Heart left ventricle (tissue), 16 donors: Measurements from ENCODE around the gene MYMK. TPM values are rescaled to one million over a fixed set of nuclear protein-coding genes. Genes with fewer than 3 reads are reported as not detected.

Experiments used
- ATAC-seq, 4 donors: fragments of 200-7000 bp; cut with Tn5 transposase; one replicate each; pipeline ENCODE4 v1.9.1; 2020 to 2022; ENCODE audit warnings: moderate library complexity in 4 of 4, mild to moderate bottlenecking in 3 of 4, moderate number of reproducible peaks in 1 of 4
- DNase-seq, 5 donors: peaks; one replicate each; pipeline ENCODE4 v3.0.0-alpha.2; 2020
- H3K27ac ChIP-seq, 12 donors: fragments of 200-600 bp; sonication (generic) in 4 of 12; one replicate each; pipeline versions ENCODE4 v1.5.0 to v1.8.0; 2016 to 2022; ENCODE audit warnings: mild to moderate bottlenecking in 2 of 12
- H3K27me3 ChIP-seq, 9 donors: fragments of 200-600 bp; sonication (generic) in 2 of 9; one replicate each; pipeline versions ENCODE4 v1.5.1 to v1.8.0; 2016 to 2022; ENCODE audit warnings: mild to moderate bottlenecking in 3 of 9
- H3K36me3 ChIP-seq, 9 donors: fragments of 200-600 bp; sonication (generic) in 2 of 9; one replicate each; pipeline versions ENCODE4 v1.5.0 to v1.8.0; 2018 to 2022; ENCODE audit warnings: mild to moderate bottlenecking in 2 of 9
- H3K4me1 ChIP-seq, 12 donors: fragments of 200-600 bp; sonication (generic) in 4 of 12; one replicate each; pipeline versions ENCODE4 v1.5.0 to v1.8.0; 2016 to 2022; ENCODE audit warnings: mild to moderate bottlenecking in 3 of 12
- H3K4me3 ChIP-seq, 12 donors: fragments of 200-600 bp; sonication (generic) in 4 of 12; one replicate each; pipeline versions ENCODE4 v1.5.0 to v1.8.0; 2017 to 2022; ENCODE audit warnings: mild to moderate bottlenecking in 9 of 12, moderate library complexity in 4 of 12
- H3K9me3 ChIP-seq, 12 donors: fragments of 200-600 bp; sonication (generic) in 4 of 12; one replicate each; pipeline versions ENCODE4 v1.5.0 to v1.8.0; 2016 to 2022; ENCODE audit warnings: mild to moderate bottlenecking in 1 of 12
- POLR2A ChIP-seq, 2 donors: fragments of 450-650 bp; IDR thresholded peaks; one replicate each; pipeline ENCODE4 v1.6.1; 2017; ENCODE audit warnings: antibody characterized with exemption in 2 of 2, mild to moderate bottlenecking in 2 of 2, moderate library complexity in 2 of 2
- WGBS, 4 donors: extraction: QIAGEN DNeasy Blood & Tissue Kit in 2 of 4; methylation state at CpG; one replicate each; pipeline versions ENCODE4 v1.1.5 to v1.1.7; 2013 to 2018; 5-methylcytosine and 5-hydroxymethylcytosine counted together
- intact Hi-C, 10 donors: fragments of 100-400 bp; cut with DNase I; formaldehyde crosslinking; loops; one replicate each; pipeline versions ENCODE4 v1.11.1 to v1.14.2; 2022
- polyA plus RNA-seq, 2 donors: library from polyadenylated mRNA; stranded (reverse); fragments of 200-250 nt; gene quantifications; one replicate each; pipeline ENCODE4 v1.2.3, GENCODE V29; 2013
- total RNA-seq, 9 donors: library from RNA; depleted of rRNA in 2 of 9; stranded (reverse); fragments of >200 nt in 2 of 9; fragmentation: NEBNext Ultra II Directional in 3 of 9; extraction: Animal tissue kit (Norgen Biotek cat#: 25700) in 3 of 9; gene quantifications; one replicate each; pipeline versions ENCODE4 v1.1.0 to v1.2.4, GENCODE V29; 2016 to 2023
- TF ChIP-seq, protein P1 (sequence below), 12 donors: fragments of 200-600 bp; sonication (generic) in 4 of 12; IDR thresholded peaks; one replicate each; pipeline versions ENCODE4 v1.5.0 to v1.8.0; 2018 to 2022; ENCODE audit warnings: antibody characterized with exemption in 12 of 12, mild to moderate bottlenecking in 5 of 12
- donor health status: ischemic (EF 13 %, LVEDD 7.1; RV severe dilation, severe dysfunction).
- donor health status: healthy with polysubstance abuse.
- donor health status: DM: no; HTN: yes; CAD: no.
- donor health status: DM: no; HTN: no; CAD: no.
- donor health status: ischemic (EF 25% LVEDD 6.9; RV normal size, moderate dysfunction).
- donor health status: ischemic (EF 25% LVEDD 5.7; RV mildly dilated, moderate dysfunction).
- donor health status: healthy.
- donor health status: DM: yes; HTN: yes; CAD: no.
- donor health status: ischemic (EF 35%, LVEDD 5.7; RV mildly dilated, moderate dysfunction).
- donor health status: nonischemic (EF 11% LVEDD 7.7; RV severe dilation, severe dysfunction).
- donor health status: DM: yes; HTN: yes; CAD: no.
- donor health status: PGD.
- donor health status: ischemic (EF 29% LVEDD 5.4; RV normal size, mild dysfunction).
- donor health status: nonischemic (EF 23%, LVEDD 6.1; RV moderate dilation, normal function).

The MYMK gene
- total and polyA plus RNA-seq, 11 donors: not detected

DNA sequence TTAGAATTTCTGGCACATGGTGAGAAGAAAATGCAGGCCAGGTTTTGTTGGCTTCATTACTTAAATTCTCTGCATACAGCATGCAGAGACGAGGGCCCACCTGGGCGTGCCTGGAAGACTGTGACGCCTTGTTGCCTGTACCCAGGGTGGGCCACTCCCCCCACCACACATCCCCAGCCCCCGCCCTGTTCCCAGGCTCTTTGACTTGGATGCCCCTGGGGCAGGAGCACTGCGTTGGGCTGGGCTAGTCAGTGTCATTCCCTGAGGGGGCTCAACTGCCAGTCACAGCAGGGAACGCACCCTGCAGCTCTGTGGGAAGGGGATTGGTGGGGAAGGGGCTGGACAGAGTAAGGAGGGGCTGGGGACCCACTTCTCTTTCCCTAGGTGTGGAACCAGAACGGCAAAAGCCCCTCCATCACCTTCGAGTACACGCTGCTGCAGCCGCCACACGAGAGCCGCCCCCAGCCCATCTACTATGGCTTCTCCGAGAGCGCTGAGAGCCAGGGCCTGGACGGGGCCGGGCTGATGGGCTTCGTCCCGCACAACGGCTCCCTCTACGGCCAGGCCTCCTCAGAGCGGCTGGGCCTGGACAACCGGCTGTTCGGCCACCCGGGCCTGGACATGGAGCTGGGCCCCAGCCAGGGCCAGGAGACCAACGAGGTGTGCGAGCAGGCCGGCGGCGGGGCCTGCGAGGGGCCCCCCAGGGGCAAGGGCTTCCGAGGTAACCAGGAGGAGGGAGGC lies 29.4 kb upstream of the MYMK start:
- Histone ChIP-seq H3K4me1 (peaks cover 0 to 23% (median 20%) of the 10 kb centered on the region in 12 donors), H3K27ac (no peak overlapping the region), H3K27me3 (no peaks in the 10 kb centered on the region), H3K9me3 (no peaks in the 10 kb centered on the region), H3K36me3 (peaks cover 0 to 44% (median 0%) of the 10 kb centered on the region in 9 donors), H3K4me3 (no peak overlapping the region)
- no peak for DNase-seq
- 88 to 91% (median 89%) methylated on average over 23 to 31 of the region's 31 CpGs for WGBS, 4 donors
- no peak for TF ChIP-seq POLR2A (IDR thresholded peaks at IDR 0.05)
- TF ChIP-seq, protein P1, sequence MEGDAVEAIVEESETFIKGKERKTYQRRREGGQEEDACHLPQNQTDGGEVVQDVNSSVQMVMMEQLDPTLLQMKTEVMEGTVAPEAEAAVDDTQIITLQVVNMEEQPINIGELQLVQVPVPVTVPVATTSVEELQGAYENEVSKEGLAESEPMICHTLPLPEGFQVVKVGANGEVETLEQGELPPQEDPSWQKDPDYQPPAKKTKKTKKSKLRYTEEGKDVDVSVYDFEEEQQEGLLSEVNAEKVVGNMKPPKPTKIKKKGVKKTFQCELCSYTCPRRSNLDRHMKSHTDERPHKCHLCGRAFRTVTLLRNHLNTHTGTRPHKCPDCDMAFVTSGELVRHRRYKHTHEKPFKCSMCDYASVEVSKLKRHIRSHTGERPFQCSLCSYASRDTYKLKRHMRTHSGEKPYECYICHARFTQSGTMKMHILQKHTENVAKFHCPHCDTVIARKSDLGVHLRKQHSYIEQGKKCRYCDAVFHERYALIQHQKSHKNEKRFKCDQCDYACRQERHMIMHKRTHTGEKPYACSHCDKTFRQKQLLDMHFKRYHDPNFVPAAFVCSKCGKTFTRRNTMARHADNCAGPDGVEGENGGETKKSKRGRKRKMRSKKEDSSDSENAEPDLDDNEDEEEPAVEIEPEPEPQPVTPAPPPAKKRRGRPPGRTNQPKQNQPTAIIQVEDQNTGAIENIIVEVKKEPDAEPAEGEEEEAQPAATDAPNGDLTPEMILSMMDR (IDR thresholded peaks at IDR 0.05): no peak
- no peak for ATAC-seq
- intact Hi-C loops: no loop called here

DNA sequence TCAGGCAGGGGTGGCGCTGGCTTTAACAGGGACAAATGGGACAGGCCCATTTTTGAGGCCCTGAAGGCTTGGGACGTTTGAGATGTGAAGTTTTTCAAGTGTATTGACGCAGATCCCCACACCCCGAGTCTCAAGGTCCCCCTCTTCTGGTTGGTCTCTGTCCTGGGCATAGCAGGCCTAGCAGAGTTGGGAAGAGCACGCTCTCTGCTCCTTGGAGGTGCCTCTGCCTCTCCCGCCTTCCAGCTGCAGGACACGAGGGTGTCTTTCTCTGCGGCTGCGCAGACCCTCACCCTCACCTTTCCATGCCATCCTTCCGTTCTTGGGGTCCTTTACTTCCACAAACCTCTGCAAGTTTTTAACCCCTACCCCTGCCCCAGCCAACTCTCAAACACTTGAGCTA lies 28.4 kb upstream of the MYMK start:
- DNase-seq (no peak), ATAC-seq (no peak)
- peaks cover 0 to 44% (median 0%) of the 10 kb centered on the region in 9 donors for H3K36me3 ChIP-seq
- no peaks in the 10 kb centered on the region for H3K9me3 ChIP-seq
- TF ChIP-seq POLR2A (IDR thresholded peaks at IDR 0.05): no peak
- TF ChIP-seq, protein P1 (IDR thresholded peaks at IDR 0.05): no peak
- intact Hi-C loops: no loop called here
- H3K27ac ChIP-seq: no peak overlapping the region
- 91 to 94% (median 92%) methylated on average over 10 of the region's 10 CpGs for WGBS, 4 donors
- no peaks in the 10 kb centered on the region for H3K27me3 ChIP-seq
- peaks cover 0 to 14% (median 10%) of the 10 kb centered on the region in 12 donors for H3K4me1 ChIP-seq
- no peak overlapping the region for H3K4me3 ChIP-seq

DNA sequence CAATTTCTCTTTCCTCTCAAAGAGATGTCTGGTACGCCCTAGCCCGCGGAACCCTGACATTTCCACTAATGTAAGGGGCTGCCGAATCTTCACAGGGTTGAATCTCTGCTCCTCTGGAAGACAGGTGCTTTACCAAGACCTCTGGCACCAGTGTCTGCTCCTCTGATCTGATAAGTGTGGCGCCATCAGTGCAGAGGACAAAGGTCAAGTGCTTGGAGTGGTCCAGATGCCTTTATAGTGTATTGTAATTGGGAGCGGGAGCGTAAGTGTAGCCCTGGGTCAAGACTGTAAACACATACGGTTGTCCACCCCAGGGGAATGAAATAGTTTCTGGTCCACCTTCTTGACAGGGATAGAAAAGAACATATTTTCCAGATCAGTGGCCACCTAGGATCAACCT lies 27.5 kb upstream of the MYMK start:
- Histone ChIP-seq H3K36me3 (peaks cover 0 to 48% (median 0%) of the 10 kb centered on the region in 9 donors), H3K9me3 (no peaks in the 10 kb centered on the region), H3K4me1 (peaks cover 0 to 5% (median under 1%) of the 10 kb centered on the region in 12 donors), H3K27me3 (no peaks in the 10 kb centered on the region), H3K4me3 (no peak overlapping the region), H3K27ac (no peak overlapping the region)
- no peak for ATAC-seq
- TF ChIP-seq, protein P1 (IDR thresholded peaks at IDR 0.05): no peak
- no peak for TF ChIP-seq POLR2A (IDR thresholded peaks at IDR 0.05)
- DNase-seq: no peak
- 83 to 94% (median 91%) methylated on average over 8 of the region's 8 CpGs for WGBS, 4 donors
- intact Hi-C loops: no loop called here

DNA sequence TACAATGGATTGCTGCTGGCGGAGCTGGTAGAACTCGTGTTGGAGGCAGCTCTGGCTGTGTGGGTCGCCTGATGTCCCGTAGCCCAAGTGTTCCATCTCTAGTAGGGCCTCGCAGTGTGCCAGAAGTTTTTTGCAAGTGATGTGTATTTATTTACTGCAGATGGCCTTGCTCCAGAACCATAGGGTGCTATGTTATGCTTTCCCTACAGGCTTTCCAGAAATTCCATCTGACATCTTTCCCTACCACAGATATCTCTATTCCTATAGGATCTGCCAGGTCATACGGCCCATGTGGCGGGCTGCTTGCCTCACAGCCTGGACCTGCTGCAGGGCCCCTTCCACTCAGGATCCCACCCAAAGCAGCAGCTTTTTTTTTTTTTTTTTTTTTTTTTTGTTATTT lies 26.7 kb upstream of the MYMK start:
- ATAC-seq (no peak), DNase-seq (no peak)
- no peaks in the 10 kb centered on the region for H3K27me3 ChIP-seq
- no peaks in the 10 kb centered on the region for H3K9me3 ChIP-seq
- peaks cover 0 to 56% (median 0%) of the 10 kb centered on the region in 9 donors for H3K36me3 ChIP-seq
- no peak overlapping the region for H3K4me3 ChIP-seq
- TF ChIP-seq, protein P1 (IDR thresholded peaks at IDR 0.05): no peak
- TF ChIP-seq POLR2A (IDR thresholded peaks at IDR 0.05): no peak
- H3K27ac ChIP-seq: no peak overlapping the region
- 79 to 91% (median 87%) methylated on average over 7 of the region's 7 CpGs for WGBS, 4 donors
- intact Hi-C loops: no loop called here
- H3K4me1 ChIP-seq: peaks cover 0 to 8% (median 2%) of the 10 kb centered on the region in 12 donors
